ENCODE data around the gene CCDC86.

Gene CCDC86

GRCh38 chr11:60854140-60854846, 12.4 kb downstream of the CCDC86 start:
- DNase-seq: no peak

- no peak for DNase-seq
Observed at GRCh38 chr11:60854847-60855725, 13.2 kb downstream of the CCDC86 start.

GRCh38 chr11:60855726-60856633, 14.1 kb downstream of the CCDC86 start, which contains the start of gene PTGDR2:
TSS of gene PTGDR2 (minus strand) at chr11:60855950. CDS start at chr11:60853722, 2,228 bp downstream.
- no peak for DNase-seq

DNA sequence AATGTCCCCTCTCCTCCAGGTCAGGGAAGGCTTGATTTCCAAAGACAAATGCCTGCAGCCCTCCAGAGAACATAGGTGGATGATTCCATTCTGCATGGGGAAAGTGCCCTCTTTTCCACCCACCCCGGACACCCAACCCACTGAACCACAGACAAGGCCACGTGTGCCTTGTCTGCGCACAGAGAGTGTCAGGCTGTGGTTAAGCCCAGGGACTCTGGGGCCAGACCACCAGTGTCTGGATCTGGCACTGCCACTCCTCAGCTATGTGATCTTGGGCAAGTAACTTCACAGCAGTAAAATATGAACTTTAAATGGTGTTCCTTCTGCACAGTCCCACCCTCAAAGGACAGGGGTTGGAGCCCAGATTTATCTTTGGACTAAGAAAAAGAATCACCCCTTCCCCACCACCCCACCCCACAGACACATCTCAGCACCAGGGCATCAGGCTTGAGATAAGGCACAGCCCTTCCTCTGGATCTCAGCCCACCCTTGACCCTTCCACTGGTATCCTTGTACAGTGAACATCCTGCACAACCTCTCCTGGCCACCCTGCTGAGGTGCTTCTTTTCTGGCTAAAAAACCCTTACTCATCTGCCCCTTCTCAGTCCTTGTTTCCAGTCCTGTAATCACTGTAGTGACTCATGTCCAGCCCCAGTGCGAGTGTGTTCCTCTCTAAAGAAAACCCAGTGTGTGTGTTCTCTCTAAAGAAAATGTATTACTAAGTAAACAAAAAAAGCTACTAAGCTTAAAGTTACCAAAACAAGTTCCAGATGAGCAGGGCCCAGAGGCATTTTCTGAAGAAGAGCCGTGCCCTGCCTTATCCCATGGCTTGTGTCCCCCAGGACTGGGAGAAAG, 15.7 kb downstream of the CCDC86 start:
- DNase-seq: no peak

GRCh38 chr11:60858236-60858635, 16.3 kb downstream of the CCDC86 start:
- no peak for DNase-seq

GRCh38 chr11:60858731-60859464, 17.0 kb downstream of the CCDC86 start:
- DNase-seq: no peak

- no peak for DNase-seq
Observed at GRCh38 chr11:60859616-60860250, 17.8 kb downstream of the CCDC86 start.

DNA sequence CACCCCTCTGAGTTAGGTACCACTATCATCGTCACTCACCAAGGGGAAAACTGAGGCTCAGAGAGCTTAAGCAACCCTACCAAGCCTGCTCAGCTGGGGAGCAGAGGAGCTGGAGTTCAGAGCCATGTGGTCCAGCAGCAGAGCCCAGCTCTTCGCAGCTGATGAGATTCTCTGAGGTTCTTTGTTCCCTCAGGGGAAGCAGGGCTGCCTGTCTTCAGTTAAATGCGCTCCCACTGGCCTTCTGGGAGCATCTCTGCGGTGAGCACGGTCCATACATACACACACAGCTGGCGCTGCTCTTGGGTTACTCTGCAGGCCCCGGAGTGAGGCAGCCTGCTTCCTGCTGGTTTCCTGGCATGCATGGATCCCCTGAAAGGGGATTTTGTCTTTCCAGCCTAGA, 19.0 kb downstream of the CCDC86 start:
- DNase-seq: no peak

DNA sequence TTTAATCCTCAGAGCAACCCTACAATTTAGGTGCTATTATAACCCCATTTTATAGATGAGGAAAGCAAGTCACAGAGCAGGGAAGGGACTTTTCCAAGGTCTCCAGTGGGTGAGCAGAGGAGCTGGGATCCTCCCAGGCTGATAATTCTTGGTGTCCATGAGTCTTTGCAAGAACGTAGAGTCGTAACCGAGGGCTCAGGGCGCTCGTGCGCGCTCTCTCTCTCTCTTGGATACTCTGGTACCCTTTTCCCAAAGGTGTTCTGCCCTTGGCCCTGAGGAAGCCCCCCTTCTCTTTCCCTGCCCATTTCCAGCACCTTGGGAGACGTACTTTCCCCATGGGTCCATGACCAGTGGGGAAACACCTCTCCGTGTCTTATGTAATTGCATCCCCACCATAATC, 20.3 kb downstream of the CCDC86 start:
- no peak for DNase-seq

DNA sequence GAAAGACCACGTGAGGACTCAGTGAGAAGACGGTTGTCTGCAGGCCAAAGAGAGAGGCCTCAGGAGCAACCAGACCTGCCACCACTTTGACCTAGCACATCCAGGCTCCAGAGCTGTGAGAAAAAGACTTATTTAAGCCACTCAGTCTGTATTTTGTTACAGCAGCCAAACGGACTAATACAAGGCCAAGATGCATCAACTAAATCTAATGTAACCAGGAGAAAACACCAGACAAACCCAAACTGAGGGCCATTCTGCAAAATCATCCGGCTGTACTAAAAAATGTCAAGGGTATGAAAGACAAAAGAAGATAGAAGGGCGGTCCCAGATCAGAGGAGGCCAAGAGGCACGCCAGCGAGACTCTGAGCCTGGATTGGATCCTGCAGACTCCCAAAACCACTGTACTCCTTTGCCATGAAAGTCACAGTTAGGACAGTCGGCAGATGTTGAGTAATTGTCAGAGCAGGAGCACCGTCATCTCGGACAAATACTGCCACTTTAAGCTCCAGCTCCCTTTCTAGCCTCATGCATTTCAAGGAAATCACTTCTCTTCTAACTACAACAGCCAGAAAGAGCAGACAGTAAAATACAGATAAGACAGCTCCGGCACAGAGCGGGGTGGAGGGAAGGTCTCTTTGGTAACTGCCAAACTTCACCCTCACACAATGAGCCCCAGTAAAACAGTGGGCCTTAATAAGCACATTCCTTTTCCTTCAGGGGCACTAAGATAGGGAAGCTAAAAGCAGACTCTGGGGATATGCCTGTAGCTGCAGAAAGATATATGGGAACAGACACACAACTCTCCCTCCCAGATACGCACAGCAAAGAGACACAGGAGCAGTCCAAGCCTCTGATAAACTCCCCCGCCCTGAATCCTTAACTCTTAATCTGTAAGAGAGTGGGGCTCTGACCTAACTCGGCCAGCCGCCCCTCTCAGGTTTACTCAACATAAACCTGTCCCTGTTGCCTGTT, 21.9 kb downstream of the CCDC86 start:
- DNase-seq: no peak

GRCh38 chr11:60864856-60865513, 23.1 kb downstream of the CCDC86 start:
- no peak for DNase-seq

DNA sequence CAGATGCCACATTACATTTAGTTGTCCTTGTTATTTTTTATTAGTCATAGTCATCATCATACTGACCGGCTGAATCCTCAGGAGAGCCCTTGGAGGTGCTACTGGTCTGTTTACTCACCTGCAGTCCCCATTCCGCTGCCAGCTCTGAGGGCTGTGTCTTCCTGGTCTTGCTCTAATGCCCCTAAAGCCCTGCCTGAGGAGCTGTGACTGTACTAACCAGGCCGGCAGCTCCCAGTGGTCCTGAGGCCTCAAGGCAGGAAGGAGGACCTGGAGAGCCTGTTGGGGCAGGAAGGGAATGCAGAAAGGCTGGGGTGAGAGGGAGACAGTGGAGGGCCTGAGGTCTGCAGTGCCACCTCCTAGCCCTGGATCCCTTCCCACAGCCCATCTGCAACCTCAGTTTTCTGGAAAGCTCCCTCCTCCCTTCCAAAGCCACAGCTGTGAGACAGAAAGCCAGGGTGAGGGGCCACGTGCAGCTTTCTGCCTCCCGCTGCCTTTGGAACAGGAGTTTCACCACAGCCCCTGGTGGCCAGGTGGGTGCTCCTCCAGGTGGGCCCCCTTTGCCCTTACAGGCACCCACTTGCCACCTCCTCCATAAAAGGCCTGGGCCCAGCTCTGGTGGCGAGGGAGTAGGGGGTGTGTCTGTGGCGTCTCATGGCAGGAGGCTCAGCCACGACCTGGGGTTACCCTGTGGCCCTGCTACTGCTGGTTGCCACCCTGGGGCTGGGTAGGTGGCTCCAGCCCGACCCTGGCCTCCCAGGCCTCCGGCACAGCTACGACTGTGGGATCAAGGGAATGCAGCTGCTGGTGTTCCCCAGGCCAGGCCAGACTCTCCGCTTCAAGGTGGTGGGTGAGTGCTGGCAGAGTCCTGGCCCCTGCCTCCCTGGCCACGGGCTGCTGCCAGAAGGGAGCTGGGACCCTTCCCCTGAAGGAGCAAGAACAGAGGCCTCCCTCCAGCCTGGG, 25.3 kb downstream of the CCDC86 start, which contains the start of gene ZP1:
Gene ZP1, plus strand, starts transcription at position 632 of the 960 bp plus-strand sequence. Its CDS starts 20 bp downstream, at position 652.
- peak; percentile 73 for DNase-seq

- no peak for DNase-seq
Observed at GRCh38 chr11:60867871-60868681, 26.2 kb downstream of the CCDC86 start.

- no peak for DNase-seq
Observed at GRCh38 chr11:60868682-60869450, 27.0 kb downstream of the CCDC86 start.

DNA sequence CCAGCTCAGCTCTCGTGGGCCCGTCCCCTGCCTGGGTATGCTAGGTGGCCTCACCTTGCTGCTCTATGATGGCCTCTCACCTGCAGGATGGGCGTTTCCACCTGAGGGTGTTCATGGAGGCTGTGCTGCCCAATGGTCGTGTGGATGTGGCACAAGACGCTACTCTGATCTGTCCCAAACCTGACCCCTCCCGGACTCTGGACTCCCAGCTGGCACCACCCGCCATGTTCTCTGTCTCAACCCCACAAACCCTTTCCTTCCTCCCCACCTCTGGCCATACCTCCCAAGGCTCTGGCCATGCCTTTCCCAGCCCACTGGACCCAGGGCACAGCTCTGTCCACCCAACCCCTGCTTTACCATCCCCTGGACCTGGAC, 27.5 kb downstream of the CCDC86 start:
- no peak for DNase-seq

DNA sequence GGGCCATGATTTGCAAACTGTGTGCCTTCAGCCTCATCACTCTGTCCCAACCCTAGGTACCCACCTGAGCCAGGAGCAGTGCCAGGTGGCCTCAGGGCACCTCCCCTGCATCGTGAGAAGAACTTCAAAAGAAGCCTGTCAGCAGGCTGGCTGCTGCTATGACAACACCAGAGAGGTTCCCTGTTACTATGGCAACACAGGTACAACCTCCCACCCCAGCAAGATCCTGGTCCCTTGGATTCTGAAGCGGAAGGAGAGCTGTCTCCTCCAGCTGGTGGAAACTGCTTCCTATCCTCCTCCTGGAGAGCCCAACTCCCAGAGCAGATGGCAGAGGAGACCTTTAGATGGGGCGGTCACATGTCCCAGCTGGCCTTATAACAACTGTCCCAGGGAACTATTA, 28.4 kb downstream of the CCDC86 start:
- peak; percentile 70 for DNase-seq
